Hypothalamus (tissue), 51 donors: ENCODE results near the gene CDH13.

Source experiments
- DNase-seq, 51 donors: peaks; one replicate each; lab custom pipeline; 2025; lab: John Stamatoyannopoulos, UW

Gene CDH13

GRCh38 chr16:83609178-83609577, 982.4 kb downstream of the CDH13 start:
- no peak for DNase-seq

DNA sequence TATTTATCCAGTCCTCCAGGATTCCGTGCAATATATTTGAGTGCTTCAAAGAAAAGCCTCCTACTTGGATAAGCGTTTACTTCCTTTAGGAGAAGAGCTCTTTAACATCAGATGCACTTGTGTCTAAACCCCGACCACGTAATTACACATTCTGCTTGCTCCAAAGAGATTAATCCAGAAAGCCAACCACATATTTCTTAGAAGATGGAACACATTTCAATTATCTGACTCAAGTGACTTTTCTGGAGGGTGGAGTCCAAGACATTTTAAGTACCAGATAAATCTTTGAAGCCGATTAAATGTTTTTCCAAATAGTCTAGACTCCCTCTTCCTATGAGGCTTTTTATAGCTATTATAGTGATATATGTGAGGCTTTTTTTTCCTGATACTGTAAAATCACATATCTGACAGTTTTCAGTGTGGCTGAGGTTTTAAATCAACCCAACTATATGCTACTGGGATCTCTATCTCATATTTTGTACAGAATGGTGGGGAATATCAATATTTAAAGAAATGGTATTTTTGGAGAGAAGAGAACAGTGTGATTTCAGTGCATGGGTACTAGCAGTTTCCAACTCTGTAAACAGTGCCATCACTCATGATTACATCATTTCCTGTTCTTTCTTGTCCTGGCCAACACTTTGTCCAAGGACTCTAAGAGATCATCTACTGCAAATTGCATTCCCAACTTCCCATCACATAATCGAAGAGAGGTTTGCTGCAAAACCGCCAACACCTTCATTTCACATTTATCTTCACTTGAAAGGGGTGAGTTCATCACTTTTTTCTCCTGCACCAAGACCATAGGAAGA, 988.6 kb downstream of the CDH13 start:
- DNase-seq: no peak

GRCh38 chr16:83615953-83616350, 989.2 kb downstream of the CDH13 start:
- no peak for DNase-seq

DNA sequence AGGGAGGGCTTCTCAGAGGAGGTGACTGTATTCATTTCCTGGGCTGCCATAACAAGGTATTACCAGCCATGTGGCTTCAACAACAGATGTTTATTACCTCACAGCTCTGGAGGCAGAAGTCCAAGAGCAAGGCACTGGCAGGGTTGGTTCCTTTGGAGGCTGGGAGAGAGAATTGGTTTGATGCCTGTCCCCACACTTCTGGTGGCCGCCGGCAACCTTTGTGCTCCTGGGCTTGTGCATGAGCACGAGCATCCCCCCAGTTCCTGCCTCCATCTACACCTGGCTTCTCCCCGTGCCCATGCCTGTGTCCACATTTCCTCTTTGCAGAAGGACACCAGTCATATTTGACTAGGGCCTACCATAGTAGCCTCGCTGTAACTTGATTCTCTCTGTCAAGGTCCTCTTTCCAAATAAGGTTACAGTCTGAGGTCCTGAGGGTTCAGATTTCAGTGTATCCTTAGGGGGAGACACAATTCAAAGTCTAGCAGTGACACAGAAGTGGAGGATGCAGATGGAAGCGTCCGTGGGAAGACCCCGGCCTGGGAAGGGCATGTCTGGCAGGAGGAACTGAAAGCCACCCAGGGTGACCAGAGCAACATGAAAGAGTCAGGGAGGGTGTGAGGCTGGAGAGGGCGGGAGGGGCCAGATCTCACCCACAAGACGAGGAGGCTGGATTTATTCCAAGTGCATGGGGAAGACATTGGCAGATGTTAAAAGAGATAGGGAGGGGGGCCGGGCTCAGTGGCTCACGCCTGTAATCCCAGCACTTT, 992.8 kb downstream of the CDH13 start:
- no peak for DNase-seq

GRCh38 chr16:83622010-83622409, 995.2 kb downstream of the CDH13 start:
- no peak for DNase-seq

DNA sequence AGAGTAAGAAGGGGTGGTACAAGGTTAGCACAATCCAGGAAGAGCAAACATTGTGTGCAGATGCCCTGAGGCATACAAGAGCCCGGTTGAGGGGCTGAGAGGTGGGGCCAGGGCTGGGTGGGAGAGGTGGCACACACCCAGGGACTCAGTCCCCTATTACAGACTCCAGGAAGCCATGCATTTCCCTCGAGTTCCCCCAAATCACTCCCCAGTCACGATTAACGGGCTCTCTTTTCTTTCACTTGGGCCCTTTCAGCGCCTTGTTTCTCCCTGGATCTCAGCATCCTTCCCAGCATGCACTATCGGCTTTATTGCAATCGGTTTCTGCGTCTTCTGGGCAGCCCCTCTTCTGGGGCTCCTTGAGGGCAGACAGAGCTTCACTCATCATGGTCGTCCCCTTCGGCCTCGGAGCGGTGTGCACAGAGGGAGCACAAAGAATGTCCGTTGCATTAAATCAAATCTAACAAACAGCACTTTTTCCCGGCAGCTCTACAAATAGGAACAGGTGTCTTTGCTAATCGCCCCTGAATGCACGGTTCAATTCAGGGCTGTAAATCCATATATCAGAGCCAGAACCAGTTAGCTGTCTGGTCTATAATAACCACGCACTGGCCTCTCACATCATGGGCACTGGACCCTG, 996.4 kb downstream of the CDH13 start:
- DNase-seq: no peak

DNA sequence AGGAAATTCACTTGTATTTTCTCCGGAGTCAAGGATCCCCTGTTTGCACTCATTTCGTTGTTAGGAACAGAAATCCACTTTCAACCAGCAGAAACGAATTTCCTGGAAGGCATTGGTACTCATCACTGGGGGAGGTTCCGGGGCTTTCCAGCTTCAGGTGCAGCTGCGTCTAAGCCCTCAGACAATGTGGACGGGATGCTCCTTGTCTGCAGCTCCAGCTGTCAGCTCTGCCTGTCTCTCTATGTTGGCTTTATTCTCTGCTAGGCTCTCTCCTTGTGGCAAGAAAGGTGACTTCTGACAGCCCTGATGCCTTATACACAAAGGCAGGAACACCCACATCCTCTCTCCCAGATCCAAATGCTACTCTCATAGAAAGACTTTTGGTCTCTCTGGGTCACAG, 997.1 kb downstream of the CDH13 start:
- DNase-seq: no peak

DNA sequence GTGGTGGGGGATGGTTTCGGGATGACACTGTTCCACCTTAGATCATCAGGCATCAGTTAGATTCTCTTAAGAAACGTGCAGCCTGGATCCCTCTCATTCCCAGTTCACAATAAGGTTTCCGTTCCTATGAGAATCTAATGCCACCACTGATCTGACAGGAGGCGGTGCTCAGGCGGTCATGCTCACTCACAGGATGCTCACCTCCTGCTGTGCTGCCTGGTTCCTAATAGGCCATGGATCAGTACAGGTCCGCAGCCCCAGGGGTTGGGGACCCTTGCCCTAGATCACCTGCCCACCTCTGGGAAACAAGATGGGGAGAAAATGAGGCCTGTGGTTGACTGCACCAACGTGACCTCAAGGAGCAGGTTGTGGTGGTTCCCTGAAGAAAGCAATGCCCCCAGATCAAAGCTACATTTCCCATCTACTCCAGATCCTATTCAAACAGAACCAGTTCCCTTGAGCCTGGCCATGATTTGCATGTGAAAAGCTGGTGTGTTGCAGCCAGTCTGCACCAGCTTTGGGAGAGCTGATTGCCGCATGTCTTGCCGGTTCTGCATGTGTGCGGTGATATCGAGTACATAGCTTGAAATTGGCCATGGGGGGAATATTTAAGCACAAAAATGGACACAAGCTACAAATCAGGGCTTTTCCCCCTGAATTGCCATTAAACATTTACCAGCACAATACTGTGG, 997.8 kb downstream of the CDH13 start:
- no peak for DNase-seq

GRCh38 chr16:83626204-83626603, 999.4 kb downstream of the CDH13 start:
- DNase-seq: no peak

GRCh38 chr16:83626676-83627075, 999.9 kb downstream of the CDH13 start:
- no peak for DNase-seq

DNA sequence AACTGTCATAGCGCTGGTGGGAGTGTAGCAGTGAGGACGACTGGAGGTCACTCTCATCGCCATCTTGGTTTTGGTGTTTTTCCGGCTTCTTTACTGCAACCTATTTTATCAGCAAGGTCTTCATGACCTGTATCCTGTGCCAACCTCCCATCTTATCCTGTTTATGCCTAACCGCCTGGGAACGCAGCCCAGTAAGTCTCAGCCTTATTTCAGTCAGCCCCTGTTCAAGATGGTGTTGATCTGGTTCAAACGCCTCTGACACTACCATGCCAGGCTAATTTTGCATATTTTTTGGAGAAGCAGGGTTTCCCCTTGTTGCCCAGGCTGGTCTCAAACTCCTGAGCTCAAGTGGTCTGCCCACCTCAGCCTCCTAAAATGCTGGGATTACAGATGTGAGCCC, 1001.2 kb downstream of the CDH13 start:
- no peak for DNase-seq

DNA sequence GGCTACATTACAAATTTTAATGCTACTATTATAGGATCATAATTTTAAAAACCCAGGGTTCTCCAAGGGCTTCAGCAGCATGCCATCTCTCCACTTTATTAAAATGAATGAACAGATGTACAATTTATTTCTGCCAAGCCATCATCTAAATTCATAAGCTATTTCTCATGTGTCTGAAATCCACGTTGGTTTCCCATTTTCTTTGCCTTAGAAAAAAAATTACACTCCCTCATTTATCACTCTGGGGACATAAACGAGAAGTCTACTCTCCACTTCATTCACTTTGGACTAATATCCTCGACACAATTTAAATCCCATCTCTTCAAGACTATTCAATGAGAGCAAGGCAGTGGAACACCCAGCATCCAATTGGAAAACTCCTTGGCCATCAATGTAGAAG, 1002.7 kb downstream of the CDH13 start:
- DNase-seq: no peak

DNA sequence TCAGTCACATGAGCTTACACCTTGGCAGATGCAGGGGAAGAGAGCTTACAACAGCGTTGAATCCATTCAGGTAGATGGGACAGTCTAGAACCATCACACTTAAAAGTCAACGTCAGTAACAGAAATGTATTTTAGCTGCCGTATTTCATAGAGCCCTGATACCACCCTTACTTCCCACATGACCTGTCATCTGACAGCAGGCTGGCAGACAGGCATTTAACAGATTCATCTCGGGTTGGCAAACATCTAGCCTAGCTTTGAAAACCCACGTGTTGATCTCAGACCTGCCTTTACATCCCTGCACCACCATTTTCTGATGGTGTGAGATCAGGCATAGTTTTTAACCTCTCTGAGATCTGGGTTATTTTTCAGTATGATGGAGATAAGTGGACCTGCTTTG, 1003.1 kb downstream of the CDH13 start:
- no peak for DNase-seq

DNA sequence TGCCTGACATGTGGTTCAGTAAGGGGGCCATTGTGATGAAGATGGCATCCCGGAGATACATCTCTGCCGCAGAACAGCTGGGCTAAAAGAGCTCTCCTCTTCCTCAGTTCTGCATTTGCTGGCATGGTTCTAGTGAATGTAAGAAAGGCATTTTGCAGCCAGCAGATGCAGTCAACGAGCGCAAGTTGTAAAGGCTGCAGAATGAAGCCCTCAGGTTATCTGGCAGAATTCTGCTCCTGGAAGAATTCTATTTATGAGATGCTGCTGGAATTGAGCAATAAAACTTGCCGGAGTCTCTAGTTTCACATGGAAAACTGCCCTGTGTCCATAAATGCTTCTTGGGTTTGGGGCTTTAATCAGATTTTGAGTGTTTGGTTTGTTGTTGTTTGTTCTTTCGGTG, 1004.2 kb downstream of the CDH13 start:
- no peak for DNase-seq

- DNase-seq: no peak
Observed at GRCh38 chr16:83633286-83633685, 1006.5 kb downstream of the CDH13 start.

- no peak for DNase-seq
Observed at GRCh38 chr16:83648347-83648746, 1021.6 kb downstream of the CDH13 start.

- no peak for DNase-seq
Observed at GRCh38 chr16:83651871-83652270, 1025.1 kb downstream of the CDH13 start.

GRCh38 chr16:83652943-83653342, 1026.2 kb downstream of the CDH13 start:
- no peak for DNase-seq

DNA sequence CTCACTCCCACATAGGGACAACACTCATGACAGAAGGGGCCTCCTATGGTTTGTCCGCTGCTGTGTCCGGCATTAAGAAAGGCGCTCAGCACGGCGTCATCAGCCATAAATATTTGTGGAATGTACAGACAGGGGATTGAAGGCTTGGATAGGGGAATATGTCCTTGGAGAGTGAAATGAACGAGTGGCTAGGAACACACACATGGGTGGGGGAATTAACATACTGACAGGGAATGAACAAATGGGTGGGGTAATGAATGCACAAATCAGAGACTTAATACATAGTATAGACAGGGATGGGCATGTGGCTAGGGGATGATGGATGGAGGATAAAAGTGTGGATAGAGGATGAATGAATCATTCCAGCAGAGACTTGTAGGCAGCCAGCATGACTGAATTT, 1027.0 kb downstream of the CDH13 start:
- DNase-seq: no peak

- no peak for DNase-seq
Observed at GRCh38 chr16:83660282-83660681, 1033.5 kb downstream of the CDH13 start.

DNA sequence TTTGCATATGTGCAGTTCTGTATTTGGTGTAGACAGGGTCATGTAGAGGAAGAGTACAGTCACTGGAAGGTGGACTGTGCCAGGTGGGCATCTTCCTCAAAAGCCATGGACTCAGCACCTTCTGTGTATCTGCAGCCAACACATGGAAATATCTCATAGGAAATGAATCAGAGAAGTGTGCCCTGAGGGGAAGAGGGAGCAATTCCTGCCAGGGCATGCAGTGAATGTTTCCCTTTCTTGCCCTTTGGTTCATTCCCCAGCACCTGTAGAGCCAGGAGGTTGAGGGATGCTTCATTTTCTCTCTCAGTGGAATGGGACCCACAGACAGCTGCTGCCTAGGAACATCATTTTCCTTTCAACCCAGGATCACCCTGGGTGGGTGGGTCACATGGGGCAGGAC, 1034.9 kb downstream of the CDH13 start:
- no peak for DNase-seq
